ENCODE measurements around the gene NSD2. TPM values are rescaled to one million over a fixed set of nuclear protein-coding genes. Genes with fewer than 3 reads are reported as not detected.

NSD2 gene
- total and polyA plus RNA-seq, 9 of the 15 experiments (the other 6 are each of a cell fraction or from before 2014, with no cell fraction given), result 6.4 to 126 (median 58.8) TPM

DNA sequence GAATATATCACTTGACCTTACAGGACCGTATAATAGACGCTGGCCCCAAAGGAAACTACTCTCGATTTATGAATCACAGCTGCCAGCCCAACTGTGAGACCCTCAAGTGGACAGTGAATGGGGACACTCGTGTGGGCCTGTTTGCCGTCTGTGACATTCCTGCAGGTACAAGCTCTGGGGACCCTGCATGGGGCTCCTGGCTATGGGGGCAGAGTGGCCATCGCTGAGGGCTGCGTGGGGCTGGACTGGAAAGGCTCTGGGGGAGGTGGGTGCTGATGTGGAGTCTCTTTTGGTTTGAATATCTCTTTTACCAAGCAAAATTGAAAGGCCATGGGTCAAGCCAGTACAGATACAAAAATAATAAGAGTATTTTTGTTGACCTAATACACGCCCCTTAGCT is 103.6 kb downstream of the NSD2 start:
- ATAC-seq, result no peak
- ChIA-PET CTCF (ENCODE audit: low intra/inter-chr PET ratio) (no interaction called here), POLR2A (interaction anchor here (0.9 kb wide), 1 partner anchor 141 kb away, joined by 3 read pairs; no protein-coding TSS in a partner anchor)
- no peaks in the 10 kb centered on the region for H3K9me3 ChIP-seq (replicated peaks; ENCODE audit: control insufficient read depth, insufficient read depth, low read depth, low read length)
- H4K20me1 ChIP-seq (replicated peaks; ENCODE audit: control insufficient read depth, insufficient read depth, low read length), result no peaks in the 10 kb centered on the region; the same call in 1 of the 2 replicates
- H3K4me3 ChIP-seq, result no peak overlapping the region
- in situ Hi-C loops (cut with MboI) (no loop called here), intact Hi-C loops (cut with micrococcal nuclease) (no loop called here)
- H3K36me3 ChIP-seq (ENCODE audit: control insufficient read depth, insufficient read depth, low read length), result peaks cover 97% of the 10 kb centered on the region; the same call in 2 of the 3 replicates
- H3K9me1 ChIP-seq (ENCODE audit: control insufficient read depth, insufficient read depth, low read length), result no peaks in the 10 kb centered on the region
- H3K4me2 ChIP-seq (ENCODE audit: insufficient read depth, low read length), result no peak overlapping the region
- BruUV-seq (replicated peaks), result no TSS peak
- no peak overlapping the region for H2AFZ ChIP-seq (ENCODE audit: low read depth, low read length)
- no peaks in the 10 kb centered on the region for H3K79me2 ChIP-seq (ENCODE audit: control insufficient read depth, insufficient read depth, low read length)
- H3K4me1 ChIP-seq (replicated peaks in 1 of 2; ENCODE audit: control insufficient read depth in 2 of 2, insufficient read depth in 2 of 2, low read length in 2 of 2), result no peaks in the 10 kb centered on the region
- no peaks in the 10 kb centered on the region for H3K27me3 ChIP-seq (ENCODE audit: control insufficient read depth in 2 of 2, insufficient read depth in 2 of 2, low read length in 2 of 2)
- 94% methylated on average over 8 of the region's 8 CpGs for WGBS (ENCODE audit: insufficient coverage, low coverage, missing lambda C conversion rate)
- no peak overlapping the region for H3K27ac ChIP-seq (ENCODE audit: extremely low read depth, low read depth, low read length)
- DNase-seq (ENCODE audit: extremely low read depth in 1 of 4, low spot score in 3 of 4), result no peak
- no peak for FAIRE-seq
- H3K9ac ChIP-seq (ENCODE audit: insufficient read depth in 1 of 2, low read depth in 2 of 2, low read length in 2 of 2), result no peak overlapping the region
- TF ChIP-seq, protein P1, sequence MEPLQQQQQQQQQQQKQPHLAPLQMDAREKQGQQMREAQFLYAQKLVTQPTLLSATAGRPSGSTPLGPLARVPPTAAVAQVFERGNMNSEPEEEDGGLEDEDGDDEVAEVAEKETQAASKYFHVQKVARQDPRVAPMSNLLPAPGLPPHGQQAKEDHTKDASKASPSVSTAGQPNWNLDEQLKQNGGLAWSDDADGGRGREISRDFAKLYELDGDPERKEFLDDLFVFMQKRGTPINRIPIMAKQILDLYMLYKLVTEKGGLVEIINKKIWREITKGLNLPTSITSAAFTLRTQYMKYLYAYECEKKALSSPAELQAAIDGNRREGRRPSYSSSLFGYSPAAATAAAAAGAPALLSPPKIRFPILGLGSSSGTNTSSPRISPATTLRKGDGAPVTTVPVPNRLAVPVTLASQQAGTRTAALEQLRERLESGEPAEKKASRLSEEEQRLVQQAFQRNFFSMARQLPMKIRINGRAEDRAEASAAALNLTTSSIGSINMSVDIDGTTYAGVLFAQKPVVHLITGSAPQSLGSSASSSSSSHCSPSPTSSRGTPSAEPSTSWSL (CRISPR knock-in tag; IDR thresholded peaks at IDR 0.05; ENCODE audit: borderline replicate concordance), result no peak
- TF ChIP-seq HNRNPH1 (optimal IDR thresholded peaks at IDR 0.05; ENCODE audit: low read depth, low read length) (no peak), ZKSCAN1 (IDR thresholded peaks at IDR 0.05; ENCODE audit: low read depth, low read length) (no peak), ZBTB7A (IDR thresholded peaks at IDR 0.05; ENCODE audit: borderline replicate concordance, control insufficient read depth, low read depth, low read length) (no peak), ZNF551 (CRISPR knock-in tag; IDR thresholded peaks at IDR 0.05) (no peak), RNF219 (CRISPR knock-in tag; IDR thresholded peaks at IDR 0.05) (no peak), TCF7 (IDR thresholded peaks at IDR 0.05; ENCODE audit: borderline replicate concordance) (no peak), VEZF1 (CRISPR knock-in tag; IDR thresholded peaks at IDR 0.05) (no peak)
- TF ChIP-seq, protein P2, sequence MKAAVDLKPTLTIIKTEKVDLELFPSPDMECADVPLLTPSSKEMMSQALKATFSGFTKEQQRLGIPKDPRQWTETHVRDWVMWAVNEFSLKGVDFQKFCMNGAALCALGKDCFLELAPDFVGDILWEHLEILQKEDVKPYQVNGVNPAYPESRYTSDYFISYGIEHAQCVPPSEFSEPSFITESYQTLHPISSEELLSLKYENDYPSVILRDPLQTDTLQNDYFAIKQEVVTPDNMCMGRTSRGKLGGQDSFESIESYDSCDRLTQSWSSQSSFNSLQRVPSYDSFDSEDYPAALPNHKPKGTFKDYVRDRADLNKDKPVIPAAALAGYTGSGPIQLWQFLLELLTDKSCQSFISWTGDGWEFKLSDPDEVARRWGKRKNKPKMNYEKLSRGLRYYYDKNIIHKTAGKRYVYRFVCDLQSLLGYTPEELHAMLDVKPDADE (conservative IDR thresholded peaks at IDR 0.05; ENCODE audit: control insufficient read depth, low read depth, low read length), result no peak
- TF ChIP-seq, protein P3, sequence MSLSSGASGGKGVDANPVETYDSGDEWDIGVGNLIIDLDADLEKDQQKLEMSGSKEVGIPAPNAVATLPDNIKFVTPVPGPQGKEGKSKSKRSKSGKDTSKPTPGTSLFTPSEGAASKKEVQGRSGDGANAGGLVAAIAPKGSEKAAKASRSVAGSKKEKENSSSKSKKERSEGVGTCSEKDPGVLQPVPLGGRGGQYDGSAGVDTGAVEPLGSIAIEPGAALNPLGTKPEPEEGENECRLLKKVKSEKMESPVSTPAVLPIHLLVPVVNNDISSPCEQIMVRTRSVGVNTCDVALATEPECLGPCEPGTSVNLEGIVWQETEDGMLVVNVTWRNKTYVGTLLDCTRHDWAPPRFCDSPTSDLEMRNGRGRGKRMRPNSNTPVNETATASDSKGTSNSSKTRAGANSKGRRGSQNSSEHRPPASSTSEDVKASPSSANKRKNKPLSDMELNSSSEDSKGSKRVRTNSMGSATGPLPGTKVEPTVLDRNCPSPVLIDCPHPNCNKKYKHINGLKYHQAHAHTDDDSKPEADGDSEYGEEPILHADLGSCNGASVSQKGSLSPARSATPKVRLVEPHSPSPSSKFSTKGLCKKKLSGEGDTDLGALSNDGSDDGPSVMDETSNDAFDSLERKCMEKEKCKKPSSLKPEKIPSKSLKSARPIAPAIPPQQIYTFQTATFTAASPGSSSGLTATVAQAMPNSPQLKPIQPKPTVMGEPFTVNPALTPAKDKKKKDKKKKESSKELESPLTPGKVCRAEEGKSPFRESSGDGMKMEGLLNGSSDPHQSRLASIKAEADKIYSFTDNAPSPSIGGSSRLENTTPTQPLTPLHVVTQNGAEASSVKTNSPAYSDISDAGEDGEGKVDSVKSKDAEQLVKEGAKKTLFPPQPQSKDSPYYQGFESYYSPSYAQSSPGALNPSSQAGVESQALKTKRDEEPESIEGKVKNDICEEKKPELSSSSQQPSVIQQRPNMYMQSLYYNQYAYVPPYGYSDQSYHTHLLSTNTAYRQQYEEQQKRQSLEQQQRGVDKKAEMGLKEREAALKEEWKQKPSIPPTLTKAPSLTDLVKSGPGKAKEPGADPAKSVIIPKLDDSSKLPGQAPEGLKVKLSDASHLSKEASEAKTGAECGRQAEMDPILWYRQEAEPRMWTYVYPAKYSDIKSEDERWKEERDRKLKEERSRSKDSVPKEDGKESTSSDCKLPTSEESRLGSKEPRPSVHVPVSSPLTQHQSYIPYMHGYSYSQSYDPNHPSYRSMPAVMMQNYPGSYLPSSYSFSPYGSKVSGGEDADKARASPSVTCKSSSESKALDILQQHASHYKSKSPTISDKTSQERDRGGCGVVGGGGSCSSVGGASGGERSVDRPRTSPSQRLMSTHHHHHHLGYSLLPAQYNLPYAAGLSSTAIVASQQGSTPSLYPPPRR (CRISPR knock-in tag; IDR thresholded peaks at IDR 0.05; ENCODE audit: borderline replicate concordance), result no peak

All from K562 (cell line).